ENCODE data around the gene TRIM41.
"Not testable (repeated sequence)": the region's sequence is repeated elsewhere in the genome, so short reads cannot be mapped to it uniquely, and the experiment has no call there.

Gene TRIM41

DNA sequence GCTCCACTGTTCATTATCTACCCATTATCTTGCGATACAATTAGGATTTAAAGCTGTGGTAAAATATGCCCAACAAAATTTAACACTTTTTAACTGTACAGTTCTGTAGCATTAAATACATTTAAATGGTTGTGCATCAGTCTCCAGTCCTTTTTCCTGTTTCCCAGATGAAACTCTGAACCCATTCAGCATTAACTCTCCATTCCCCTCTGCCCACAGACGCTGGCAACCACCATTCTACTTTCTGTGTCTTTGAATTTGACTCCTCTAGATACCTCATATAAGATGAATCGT is 15.2 kb upstream of the TRIM41 start:
- DNase-seq (ENCODE audit: extremely low read depth, low read depth) = no peak
- no peak for TF ChIP-seq CTCF (IDR thresholded peaks at IDR 0.05; ENCODE audit: low read depth, low read length)

- DNase-seq (ENCODE audit: extremely low read depth, low read depth) = not testable (repeated sequence)
These were observed 14.1 kb upstream of the TRIM41 start for GRCh38 chr5:181209006-181209405.

GRCh38 chr5:181210148-181210547 is 12.9 kb upstream of the TRIM41 start:
- not testable (repeated sequence) for DNase-seq (ENCODE audit: extremely low read depth, low read depth)

DNA sequence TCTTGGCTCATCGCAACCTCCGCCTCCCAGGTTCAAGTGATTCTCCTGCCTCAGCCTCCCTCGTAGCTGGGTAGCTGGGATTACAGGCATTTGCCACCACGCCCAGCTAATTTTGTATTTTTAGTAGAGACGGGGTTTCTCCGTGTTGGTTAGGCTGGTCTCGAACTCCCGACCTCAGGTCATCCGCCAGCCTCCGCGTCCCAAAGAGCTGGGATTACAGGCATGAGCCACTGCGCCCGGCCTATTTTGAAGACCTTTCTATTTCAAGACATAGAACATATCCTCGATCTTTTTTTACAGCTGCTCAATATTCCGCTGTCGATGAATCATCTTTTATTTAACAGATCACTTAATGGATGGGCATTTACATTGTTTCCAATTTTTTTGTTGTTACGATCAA is 12.4 kb upstream of the TRIM41 start:
- DNase-seq (ENCODE audit: extremely low read depth, low read depth) = not testable (repeated sequence)

DNA sequence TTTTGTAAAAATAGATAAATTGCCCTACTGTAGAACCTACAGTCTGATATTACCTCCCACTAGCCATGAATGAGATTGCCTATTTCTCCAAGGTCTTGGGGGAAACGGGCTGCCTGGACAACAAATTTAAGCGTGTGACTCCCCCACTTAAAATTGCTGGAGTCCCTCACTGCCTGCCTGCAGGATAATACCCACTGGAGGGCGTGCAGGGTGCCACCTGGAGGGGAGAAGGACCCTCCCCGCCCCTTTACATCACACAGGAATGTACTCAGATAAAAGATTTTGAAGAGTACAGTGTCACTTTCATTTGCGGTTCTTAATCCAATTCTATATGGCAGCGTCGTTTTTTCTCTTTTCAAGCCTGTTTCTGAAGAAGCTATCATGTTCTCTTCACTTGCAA is 11.9 kb upstream of the TRIM41 start:
- no peak for TF ChIP-seq CTCF (IDR thresholded peaks at IDR 0.05; ENCODE audit: low read depth, low read length)
- DNase-seq (ENCODE audit: extremely low read depth, low read depth) = no peak

GRCh38 chr5:181212080-181212479 is 11.0 kb upstream of the TRIM41 start:
- no peak for TF ChIP-seq CTCF (IDR thresholded peaks at IDR 0.05; ENCODE audit: low read depth, low read length)
- no peak for DNase-seq (ENCODE audit: extremely low read depth, low read depth)

GRCh38 chr5:181212934-181213333 is 10.1 kb upstream of the TRIM41 start:
- no peak for DNase-seq (ENCODE audit: extremely low read depth, low read depth)
- TF ChIP-seq CTCF (IDR thresholded peaks at IDR 0.05; ENCODE audit: low read depth, low read length) = no peak

DNA sequence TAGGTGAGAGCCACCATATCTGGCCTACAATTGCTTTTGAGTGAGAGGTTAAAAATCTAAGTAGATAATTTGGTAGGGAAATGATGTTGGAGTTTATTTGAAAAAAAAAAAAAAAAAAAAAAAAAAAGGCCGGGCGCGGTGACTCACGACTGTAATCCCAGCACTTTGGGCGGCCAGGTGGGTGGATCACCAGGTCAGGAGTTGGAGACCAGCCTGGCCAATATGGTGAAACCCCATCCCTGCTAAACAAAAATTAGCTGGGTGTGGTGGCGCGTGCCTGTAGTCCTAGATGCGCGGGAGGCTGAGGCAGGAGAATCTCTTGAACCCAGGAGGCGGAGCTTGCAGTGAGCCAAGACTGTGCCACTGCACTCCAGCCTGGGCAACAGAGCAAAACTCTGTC is 8.8 kb upstream of the TRIM41 start:
- DNase-seq (ENCODE audit: extremely low read depth, low read depth) = not testable (repeated sequence)

DNA sequence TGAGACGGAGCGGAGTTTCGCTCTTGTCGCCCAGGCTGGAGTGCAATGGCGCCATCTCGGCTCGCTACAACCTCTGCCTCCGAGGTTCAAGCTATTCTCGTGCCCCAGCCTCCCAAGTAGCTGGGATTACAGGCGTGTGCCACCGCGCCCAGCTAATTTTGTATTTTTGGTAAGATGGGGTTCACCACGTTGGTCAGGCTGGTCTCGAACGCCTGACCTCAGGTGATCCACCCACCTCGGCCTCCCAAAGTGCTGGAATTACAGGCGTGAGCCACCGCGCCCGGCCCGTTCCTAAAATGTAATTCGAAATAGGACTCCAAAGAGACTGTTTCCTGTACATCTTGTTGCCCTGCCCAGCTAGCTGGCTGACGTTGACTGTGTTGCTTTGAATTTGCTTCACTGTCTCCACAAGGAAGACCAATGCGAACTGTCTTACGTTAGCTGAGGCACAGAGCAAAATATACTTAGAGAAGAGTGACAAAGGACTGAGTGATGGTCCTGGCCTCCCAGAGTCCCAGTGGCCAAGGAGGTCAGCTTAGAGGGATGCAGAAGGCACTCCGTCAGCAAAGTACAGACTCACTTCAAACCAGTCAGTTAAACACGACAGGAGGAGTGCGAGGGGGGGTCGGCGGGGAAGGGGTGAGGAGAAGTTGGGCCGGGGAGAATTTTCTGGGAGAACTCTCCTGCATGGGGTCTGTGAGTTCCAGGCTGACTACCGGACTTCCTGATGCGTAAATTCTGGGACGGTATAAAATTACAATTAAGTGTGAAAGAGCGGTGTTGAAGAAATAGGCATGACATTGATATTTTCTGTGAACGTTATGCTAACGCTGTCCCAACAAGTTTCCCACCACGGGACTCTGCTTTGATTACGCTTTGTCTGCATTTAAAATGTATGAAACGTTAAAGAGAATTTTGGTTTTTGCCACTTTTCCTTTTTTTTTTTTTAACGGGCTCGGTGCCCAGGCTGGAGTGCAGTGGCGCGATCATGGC is 6.8 kb upstream of the TRIM41 start:
- no peak for DNase-seq (ENCODE audit: extremely low read depth, low read depth)
- no peak for TF ChIP-seq CTCF (IDR thresholded peaks at IDR 0.05; ENCODE audit: low read depth, low read length)
